OCI-LY1 (cell line): Measurements from ENCODE around the gene FLAD1.

Experiments
- EZH2 ChIP-seq: fragments of 200-600 bp; sonication (generic), shearing (Covaris generic); IDR thresholded peaks from 2 replicates; pipeline ENCODE4 v1.8.0; 2017; ENCODE audit warnings: borderline replicate concordance, mixed run types, mild to moderate bottlenecking, antibody characterized with exemption, low read length, moderate library complexity, mixed read lengths
- TF ChIP-seq, protein P1 (sequence below): fragments of 200-600 bp; sonication (generic), shearing (Covaris generic); IDR thresholded peaks from 2 replicates; pipeline ENCODE4 v1.5.1; 2017; ENCODE audit warnings: mild to moderate bottlenecking, antibody characterized with exemption, low read length, moderate library complexity, mixed read lengths

DNA sequence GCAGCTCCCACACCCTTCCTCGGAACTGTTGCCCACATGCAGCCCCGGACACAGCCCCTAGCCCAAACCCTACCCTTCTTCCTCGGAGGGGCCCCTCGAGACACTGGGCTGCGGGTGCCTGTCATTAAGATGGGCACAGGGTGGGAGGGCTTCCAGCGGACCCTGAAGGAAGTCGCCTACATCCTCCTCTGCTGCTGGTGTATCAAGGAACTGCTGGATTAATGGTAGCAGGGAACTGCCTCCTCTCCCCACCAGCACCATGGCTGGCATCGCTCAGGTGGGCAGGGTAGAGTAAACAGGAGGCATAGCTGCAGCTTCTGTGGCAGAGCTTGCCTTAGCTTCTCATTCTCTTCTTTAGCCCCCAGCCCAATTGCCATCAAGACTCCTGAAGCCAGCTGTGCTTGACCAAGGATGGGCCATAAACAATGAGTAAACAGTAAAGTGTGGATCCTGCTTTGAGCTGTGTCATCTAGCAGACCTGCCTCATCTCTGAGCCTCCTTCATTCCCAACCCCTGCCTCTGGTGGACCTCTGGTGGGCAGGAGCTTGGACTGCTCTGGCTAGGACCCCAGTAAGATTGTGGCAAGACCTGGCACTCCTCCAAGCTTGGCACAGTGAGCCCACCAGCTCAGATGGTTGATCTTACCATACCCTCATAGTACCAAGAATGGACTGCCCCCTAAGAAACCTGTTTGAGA lies 10.6 kb downstream of the FLAD1 start, which contains the start of gene LENEP:
- TF ChIP-seq, protein P1, sequence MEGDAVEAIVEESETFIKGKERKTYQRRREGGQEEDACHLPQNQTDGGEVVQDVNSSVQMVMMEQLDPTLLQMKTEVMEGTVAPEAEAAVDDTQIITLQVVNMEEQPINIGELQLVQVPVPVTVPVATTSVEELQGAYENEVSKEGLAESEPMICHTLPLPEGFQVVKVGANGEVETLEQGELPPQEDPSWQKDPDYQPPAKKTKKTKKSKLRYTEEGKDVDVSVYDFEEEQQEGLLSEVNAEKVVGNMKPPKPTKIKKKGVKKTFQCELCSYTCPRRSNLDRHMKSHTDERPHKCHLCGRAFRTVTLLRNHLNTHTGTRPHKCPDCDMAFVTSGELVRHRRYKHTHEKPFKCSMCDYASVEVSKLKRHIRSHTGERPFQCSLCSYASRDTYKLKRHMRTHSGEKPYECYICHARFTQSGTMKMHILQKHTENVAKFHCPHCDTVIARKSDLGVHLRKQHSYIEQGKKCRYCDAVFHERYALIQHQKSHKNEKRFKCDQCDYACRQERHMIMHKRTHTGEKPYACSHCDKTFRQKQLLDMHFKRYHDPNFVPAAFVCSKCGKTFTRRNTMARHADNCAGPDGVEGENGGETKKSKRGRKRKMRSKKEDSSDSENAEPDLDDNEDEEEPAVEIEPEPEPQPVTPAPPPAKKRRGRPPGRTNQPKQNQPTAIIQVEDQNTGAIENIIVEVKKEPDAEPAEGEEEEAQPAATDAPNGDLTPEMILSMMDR: no peak
- no peak for TF ChIP-seq EZH2
